Muscle of leg (tissue), 11 donors: ENCODE data around the gene TCFL5. TPM values are rescaled to one million over a fixed set of nuclear protein-coding genes. Genes with fewer than 3 reads are reported as not detected.

Experiments used
- DNase-seq: peaks from one replicate; pipeline ENCODE4 v3.0.0; 2013
- H3K27ac ChIP-seq: one replicate; pipeline ENCODE4 v1.5.1; 2013; ENCODE audit warnings: mild to moderate bottlenecking, low read length, control low read depth
- H3K27me3 ChIP-seq: one replicate; pipeline ENCODE4 v1.6.1; 2013; ENCODE audit warnings: low read length; ENCODE audit not compliant: control insufficient read depth, insufficient read depth
- H3K36me3 ChIP-seq: one replicate; pipeline ENCODE4 v1.6.1; 2013; ENCODE audit warnings: low read length; ENCODE audit not compliant: control insufficient read depth, insufficient read depth
- H3K4me1 ChIP-seq: one replicate; pipeline ENCODE4 v1.6.1; 2013; ENCODE audit warnings: low read length; ENCODE audit not compliant: control insufficient read depth, insufficient read depth
- H3K4me3 ChIP-seq: one replicate; pipeline ENCODE4 v1.5.1; 2013; ENCODE audit warnings: low read length, control low read depth
- H3K9me3 ChIP-seq: replicated peaks from 2 replicates; pipeline ENCODE4 v1.6.1; 2013; ENCODE audit warnings: low read depth, low read length; ENCODE audit not compliant: control insufficient read depth
- WGBS: methylation state at CpG from one replicate; pipeline ENCODE4 v1.1.5; 2013; ENCODE audit warnings: missing lambda C conversion rate; ENCODE audit not compliant: insufficient coverage; 5-methylcytosine and 5-hydroxymethylcytosine counted together
- polyA plus RNA-seq, 8 donors: library from polyadenylated mRNA; unstranded; fragments of 120-200 nt; gene quantifications; one replicate each; pipeline versions ENCODE4 v1.2.1 to v1.2.3, GENCODE V29; 2013; ENCODE audit warnings: inconsistent platforms in 1 of 8, low replicate concordance in 1 of 8; ENCODE audit not compliant: insufficient read length in 8 of 8, insufficient read depth in 1 of 8
- total RNA-seq: library from RNA; stranded (reverse); fragments of 120-200 nt; gene quantifications from one replicate; pipeline ENCODE4 v1.2.4, GENCODE V29; 2013

TCFL5 gene
- total and polyA plus RNA-seq, 9 donors: 6.1 to 12.1 (median 8.2) TPM

GRCh38 chr20:62822788-62823651 lies 38.6 kb downstream of the TCFL5 start:
- no peak overlapping the region for H3K27ac ChIP-seq
- H3K36me3 ChIP-seq: no peaks in the 10 kb centered on the region
- no peak overlapping the region for H3K4me3 ChIP-seq
- peaks cover 13% of the 10 kb centered on the region for H3K27me3 ChIP-seq
- WGBS: 75% methylated on average over 10 of the region's 24 CpGs
- no peaks in the 10 kb centered on the region for H3K9me3 ChIP-seq
- no peak for DNase-seq
- peaks cover 31% of the 10 kb centered on the region for H3K4me1 ChIP-seq

GRCh38 chr20:62822239-62822787 lies 39.3 kb downstream of the TCFL5 start:
- H3K4me1 ChIP-seq: peaks cover 38% of the 10 kb centered on the region
- no peak overlapping the region for H3K4me3 ChIP-seq
- no peak overlapping the region for H3K27ac ChIP-seq
- peaks cover 21% of the 10 kb centered on the region for H3K27me3 ChIP-seq
- DNase-seq: no peak
- no peaks in the 10 kb centered on the region for H3K9me3 ChIP-seq
- H3K36me3 ChIP-seq: no peaks in the 10 kb centered on the region
- WGBS: 71% methylated on average over 6 of the region's 7 CpGs

- WGBS: 60% methylated on average over 1 of the region's 12 CpGs
- peaks cover 24% of the 10 kb centered on the region for H3K27me3 ChIP-seq
- DNase-seq: no peak
- H3K4me1 ChIP-seq: peaks cover 40% of the 10 kb centered on the region
- no peaks in the 10 kb centered on the region for H3K9me3 ChIP-seq
- no peaks in the 10 kb centered on the region for H3K36me3 ChIP-seq
- H3K27ac ChIP-seq: no peak overlapping the region
- no peak overlapping the region for H3K4me3 ChIP-seq
Observed at GRCh38 chr20:62821726-62822210, 39.9 kb downstream of the TCFL5 start.

- Histone ChIP-seq H3K4me3 (no peak overlapping the region), H3K9me3 (no peaks in the 10 kb centered on the region), H3K27me3 (peaks cover 30% of the 10 kb centered on the region), H3K27ac (no peak overlapping the region), H3K36me3 (no peaks in the 10 kb centered on the region), H3K4me1 (peaks cover 45% of the 10 kb centered on the region)
- WGBS: 88% methylated on average over 6 of the region's 19 CpGs
- no peak for DNase-seq
Observed at GRCh38 chr20:62820962-62821725, 40.5 kb downstream of the TCFL5 start.

GRCh38 chr20:62820208-62820961 lies 41.2 kb downstream of the TCFL5 start:
- peaks cover 52% of the 10 kb centered on the region for H3K4me1 ChIP-seq
- no peaks in the 10 kb centered on the region for H3K36me3 ChIP-seq
- no peaks in the 10 kb centered on the region for H3K9me3 ChIP-seq
- no peak overlapping the region for H3K4me3 ChIP-seq
- WGBS: 69% methylated on average over 22 of the region's 23 CpGs
- no peak for DNase-seq
- H3K27me3 ChIP-seq: peaks cover 37% of the 10 kb centered on the region
- H3K27ac ChIP-seq: no peak overlapping the region

GRCh38 chr20:62819494-62820174 lies 42.0 kb downstream of the TCFL5 start:
- WGBS: 48% methylated on average over 14 of the region's 16 CpGs
- Histone ChIP-seq H3K36me3 (no peaks in the 10 kb centered on the region), H3K27me3 (peaks cover 45% of the 10 kb centered on the region), H3K9me3 (no peaks in the 10 kb centered on the region), H3K4me1 (peaks cover 57% of the 10 kb centered on the region), H3K4me3 (no peak overlapping the region), H3K27ac (peak overlapping the region; percentile 54)
- DNase-seq: peak; percentile 65

- H3K36me3 ChIP-seq: no peaks in the 10 kb centered on the region
- DNase-seq: peak; percentile 84
- H3K4me1 ChIP-seq: peaks cover 51% of the 10 kb centered on the region
- no peaks in the 10 kb centered on the region for H3K9me3 ChIP-seq
- H3K4me3 ChIP-seq: no peak overlapping the region
- peak overlapping the region; percentile 54 for H3K27ac ChIP-seq
- 5% methylated on average over 23 of the region's 25 CpGs for WGBS
- peaks cover 51% of the 10 kb centered on the region for H3K27me3 ChIP-seq
Observed at GRCh38 chr20:62818592-62819493, 42.8 kb downstream of the TCFL5 start.

- H3K4me1 ChIP-seq: peaks cover 51% of the 10 kb centered on the region
- peak overlapping the region; percentile 54 for H3K27ac ChIP-seq
- peaks cover 51% of the 10 kb centered on the region for H3K27me3 ChIP-seq
- peaks cover 4% of the 10 kb centered on the region for H3K36me3 ChIP-seq
- no peak for DNase-seq
- no peak overlapping the region for H3K4me3 ChIP-seq
- no peaks in the 10 kb centered on the region for H3K9me3 ChIP-seq
- WGBS: 52% methylated on average over 9 of the region's 12 CpGs
Observed at GRCh38 chr20:62817975-62818591, 43.5 kb downstream of the TCFL5 start.
